Neutrophil (primary cell): Measurements from ENCODE around the gene DNAH17.

Experiments used
- H3K27ac ChIP-seq: fragments of 200-600 bp; sonication (generic); 2 replicates; pipeline ENCODE4 v1.5.1; 2016; ENCODE audit warnings: mild to moderate bottlenecking, moderate library complexity
- H3K27me3 ChIP-seq: fragments of 200-600 bp; sonication (generic); 2 replicates; pipeline ENCODE4 v1.6.0; 2016; ENCODE audit warnings: mild to moderate bottlenecking
- H3K36me3 ChIP-seq: fragments of 200-600 bp; sonication (generic); 2 replicates; pipeline ENCODE4 v1.5.1; 2017
- H3K4me1 ChIP-seq, 2 experiments: fragments of 200-600 bp in 1 of 2; sonication (generic) in 1 of 2; 1 replicate in 1 of 2; 2 replicates in 1 of 2; pipeline versions ENCODE4 v1.5.1 to v1.6.1; 2013 to 2016; ENCODE audit warnings: low read depth in 1 of 2, low read length in 1 of 2, mild to moderate bottlenecking in 1 of 2, moderate library complexity in 1 of 2; ENCODE audit not compliant: control insufficient read depth in 1 of 2, insufficient read depth in 1 of 2
- H3K4me3 ChIP-seq, 2 experiments: fragments of 200-600 bp in 1 of 2; sonication (generic) in 1 of 2; 1 replicate in 1 of 2; 2 replicates in 1 of 2; pipeline ENCODE4 v1.5.1; 2013 to 2016; ENCODE audit warnings: low read depth in 1 of 2, low read length in 1 of 2, mild to moderate bottlenecking in 1 of 2, moderate library complexity in 1 of 2
- H3K9me3 ChIP-seq: fragments of 200-600 bp; sonication (generic); 2 replicates; pipeline ENCODE4 v1.5.1; 2016
- CTCF ChIP-seq: fragments of 200-600 bp; sonication (generic); IDR thresholded peaks from 2 replicates; pipeline ENCODE4 v1.5.1; 2016; ENCODE audit warnings: antibody characterized with exemption

DNAH17 gene

GRCh38 chr17:78423961-78424675 lies 153.1 kb downstream of the DNAH17 start:
- Histone ChIP-seq H3K4me3 (no peak overlapping the region), H3K4me1 (peaks cover 47 to 57% of the 10 kb centered on the region in 2 experiments), H3K27me3 (no peaks in the 10 kb centered on the region), H3K27ac (peak overlapping the region; percentile 34), H3K9me3 (no peaks in the 10 kb centered on the region), H3K36me3 (peaks cover 100% of the 10 kb centered on the region)
- TF ChIP-seq CTCF = no peak

GRCh38 chr17:78422872-78423588 lies 154.2 kb downstream of the DNAH17 start:
- peak overlapping the region; percentile 34 for H3K27ac ChIP-seq
- H3K9me3 ChIP-seq = no peaks in the 10 kb centered on the region
- H3K36me3 ChIP-seq = peaks cover 91% of the 10 kb centered on the region
- no peaks in the 10 kb centered on the region for H3K27me3 ChIP-seq
- no peak overlapping the region for H3K4me3 ChIP-seq
- peaks cover 57 to 68% of the 10 kb centered on the region in 2 experiments for H3K4me1 ChIP-seq
- TF ChIP-seq CTCF = no peak

GRCh38 chr17:78422267-78422605 lies 155.0 kb downstream of the DNAH17 start:
- peaks cover 83% of the 10 kb centered on the region for H3K36me3 ChIP-seq
- H3K4me1 ChIP-seq = peaks cover 65 to 75% of the 10 kb centered on the region in 2 experiments
- no peak for TF ChIP-seq CTCF
- H3K9me3 ChIP-seq = no peaks in the 10 kb centered on the region
- peak overlapping the region; percentile 94 for H3K27ac ChIP-seq
- no peaks in the 10 kb centered on the region for H3K27me3 ChIP-seq
- peak overlapping the region in 1 of 2 experiments; percentile 34 for H3K4me3 ChIP-seq

- peaks cover 78% of the 10 kb centered on the region for H3K36me3 ChIP-seq
Observed at GRCh38 chr17:78421534-78422266, 155.5 kb downstream of the DNAH17 start.

More at GRCh38 chr17:78421534-78422266, 155.5 kb downstream of the DNAH17 start:
- H3K4me3 ChIP-seq = peak overlapping the region in 1 of 2 experiments; percentile 34
- H3K4me1 ChIP-seq = peaks cover 70 to 81% of the 10 kb centered on the region in 2 experiments
- H3K27ac ChIP-seq = peak overlapping the region; percentile 94
- no peaks in the 10 kb centered on the region for H3K27me3 ChIP-seq
- TF ChIP-seq CTCF = peak; percentile 99
- no peaks in the 10 kb centered on the region for H3K9me3 ChIP-seq
